ENCODE results near the gene CCR4. TPM values are rescaled to one million over a fixed set of nuclear protein-coding genes. Genes with fewer than 3 reads are reported as not detected.
"Not testable (repeated sequence)": the region's sequence is repeated elsewhere in the genome, so short reads cannot be mapped to it uniquely, and the experiment has no call there.

CCR4 gene
- total RNA-seq: 0.59 TPM

- no peak for DNase-seq
Measured at GRCh38 chr3:32951410-32951811, at the start of gene CCR4. TSS of gene CCR4 (plus strand) at chr3:32951644. CDS start at chr3:32953423, 1,779 bp downstream.

- not testable (repeated sequence) for DNase-seq
Measured at GRCh38 chr3:32902887-32903371, 48.5 kb upstream of the CCR4 start.

- no peak for DNase-seq
Measured at GRCh38 chr3:32903953-32904352, 47.5 kb upstream of the CCR4 start.

- DNase-seq: no peak
Measured at GRCh38 chr3:32909999-32910398, 41.4 kb upstream of the CCR4 start.

GRCh38 chr3:32910954-32911353 is 40.5 kb upstream of the CCR4 start:
- DNase-seq: no peak

GRCh38 chr3:32912046-32912445 is 39.4 kb upstream of the CCR4 start:
- DNase-seq: no peak

- DNase-seq: peak; percentile 29
Measured at GRCh38 chr3:32913790-32914446, 37.5 kb upstream of the CCR4 start.

GRCh38 chr3:32919920-32920319 is 31.5 kb upstream of the CCR4 start:
- no peak for DNase-seq

- no peak for DNase-seq
Measured at GRCh38 chr3:32922078-32922477, 29.4 kb upstream of the CCR4 start.

- no peak for DNase-seq
Measured at GRCh38 chr3:32930161-32930560, 21.3 kb upstream of the CCR4 start.

- DNase-seq: not testable (repeated sequence)
Measured at GRCh38 chr3:32931273-32931672, 20.2 kb upstream of the CCR4 start.

- no peak for DNase-seq
Measured at GRCh38 chr3:32934150-32934742, 17.2 kb upstream of the CCR4 start.

GRCh38 chr3:32937331-32937730 is 14.1 kb upstream of the CCR4 start:
- no peak for DNase-seq

GRCh38 chr3:32939531-32940284 is 11.7 kb upstream of the CCR4 start:
- not testable (repeated sequence) for DNase-seq

- DNase-seq: no peak
Measured at GRCh38 chr3:32940726-32941125, 10.7 kb upstream of the CCR4 start.

GRCh38 chr3:32945136-32945535 is 6.3 kb upstream of the CCR4 start:
- DNase-seq: no peak

GRCh38 chr3:32945598-32945997 is 5.8 kb upstream of the CCR4 start:
- DNase-seq: not testable (repeated sequence)

GRCh38 chr3:32946973-32947788 is 4.3 kb upstream of the CCR4 start:
- no peak for DNase-seq

- peak; percentile 46 for DNase-seq
Measured at GRCh38 chr3:32947789-32948238, 3.6 kb upstream of the CCR4 start.

- no peak for DNase-seq
Measured at GRCh38 chr3:32948625-32949445, 2.6 kb upstream of the CCR4 start.

- no peak for DNase-seq
Measured at GRCh38 chr3:32950516-32950915, 928 bp upstream of the CCR4 start.

All from skin of body (tissue), 2 donors.